ENCODE measurements around the gene SH3BGR.

- no peak for TF ChIP-seq CTCF (IDR thresholded peaks at IDR 0.05; ENCODE audit: insufficient read depth, low read length)
- TF ChIP-seq REST (IDR thresholded peaks at IDR 0.05; ENCODE audit: insufficient replicate concordance, low read depth) = no peak
- TF ChIP-seq POLR2AphosphoS5 (IDR thresholded peaks at IDR 0.05; ENCODE audit: low read depth) = no peak
- no peak for TF ChIP-seq GABPA (IDR thresholded peaks at IDR 0.05; ENCODE audit: low read depth)
- no peak for TF ChIP-seq SPI1 (IDR thresholded peaks at IDR 0.05; ENCODE audit: borderline replicate concordance, low read depth)
These were observed 32.1 kb downstream of the SH3BGR start for GRCh38 chr21:39483917-39484316.

Data from HL-60 (cell line).